Erythroblast (primary cell): ENCODE data around the gene PLAC1.

Source experiments
- GATA1 ChIP-seq: IDR thresholded peaks from 2 replicates; pipeline ENCODE4 v1.6.1; 2011; ENCODE audit warnings: low read depth, mild to moderate bottlenecking, control low read depth, low read length, moderate library complexity
- POLR2A ChIP-seq: IDR thresholded peaks from 2 replicates; pipeline ENCODE4 v1.6.1; 2011; ENCODE audit warnings: mild to moderate bottlenecking, low read length

- TF ChIP-seq POLR2A (no peak), GATA1 (no peak)
Observed at GRCh38 chrX:134670134-134670924, 12.1 kb upstream of the PLAC1 start.
